IMR-90 (cell line): ENCODE results near the gene CHRD. TPM values are rescaled to one million over a fixed set of nuclear protein-coding genes. Genes with fewer than 3 reads are reported as not detected.

Source experiments
- ATAC-seq: fragments of 200-7000 bp; cut with Tn5 transposase; 2 replicates; pipeline ENCODE4 v1.9.1; 2020; ENCODE audit warnings: low read depth, mild to moderate bottlenecking, moderate library complexity
- BruUV-seq: library from RNA; stranded (reverse); fragments of 400-500 nt; replicated peaks from 2 replicates; lab custom pipeline; 2021; lab: Mats Ljungman, UMichigan
- CTCF ChIA-PET: fragments of 300-600 bp; formaldehyde crosslinking; extraction: SDS; loops from one replicate; lab custom pipeline; 2021; ENCODE audit warnings: antibody characterized with exemption; lab: Yijun Ruan, JAX
- POLR2A ChIA-PET: fragments of 300-600 bp; sonication (Branson Sonifier 250); formaldehyde crosslinking; loops from one replicate; lab custom pipeline; 2022; ENCODE audit warnings: antibody characterized with exemption; ENCODE audit not compliant: unreplicated experiment; lab: Charles Lee
- DNase-seq: peaks from one replicate; pipeline ENCODE4 v3.0.0; 2013
- H2AFZ ChIP-seq: replicated peaks from 2 replicates; pipeline ENCODE3; 2013; ENCODE audit warnings: low read length, mild to moderate bottlenecking; ENCODE audit not compliant: poor library complexity
- H2AK5ac ChIP-seq: 2 replicates; pipeline ENCODE4 v1.6.1; 2013; ENCODE audit warnings: low read depth, low read length, inconsistent platforms
- H2AK9ac ChIP-seq: replicated peaks from 2 replicates; pipeline ENCODE3; 2013; ENCODE audit warnings: mild to moderate bottlenecking, low read depth, low read length, moderate library complexity; ENCODE audit not compliant: poor library complexity
- H2BK120ac ChIP-seq: 2 replicates; pipeline ENCODE4 v1.6.1; 2013; ENCODE audit warnings: low read depth, low read length, inconsistent platforms
- H2BK15ac ChIP-seq: 3 replicates; pipeline ENCODE4 v1.6.1; 2013; ENCODE audit warnings: low read depth, low read length, inconsistent platforms
- H2BK20ac ChIP-seq: 2 replicates; pipeline ENCODE4 v1.6.1; 2013; ENCODE audit warnings: low read depth, mild to moderate bottlenecking, inconsistent platforms, low read length, moderate library complexity
- H2BK5ac ChIP-seq: 2 replicates; pipeline ENCODE4 v1.6.1; 2013; ENCODE audit warnings: mild to moderate bottlenecking, low read depth, low read length, inconsistent platforms; ENCODE audit not compliant: poor library complexity, severe bottlenecking
- H3K14ac ChIP-seq: replicated peaks from 2 replicates; pipeline ENCODE4 v1.6.1; 2013; ENCODE audit warnings: low read depth, low read length, inconsistent platforms
- H3K18ac ChIP-seq: 2 replicates; pipeline ENCODE4 v1.6.1; 2013; ENCODE audit warnings: low read depth, low read length, control low read depth
- H3K23ac ChIP-seq: 2 replicates; pipeline ENCODE4 v1.6.1; 2013; ENCODE audit warnings: low read depth, low read length, inconsistent platforms
- H3K27ac ChIP-seq: 2 replicates; pipeline ENCODE4 v1.5.1; 2013; ENCODE audit warnings: mild to moderate bottlenecking, control low read depth, low read length; ENCODE audit not compliant: insufficient read depth
- H3K27me3 ChIP-seq: 2 replicates; pipeline ENCODE4 v1.6.1; 2013; ENCODE audit warnings: low read length; ENCODE audit not compliant: control insufficient read depth, insufficient read depth
- H3K36me3 ChIP-seq: 2 replicates; pipeline ENCODE4 v1.6.1; 2013; ENCODE audit warnings: low read length, mixed read lengths; ENCODE audit not compliant: control insufficient read depth, insufficient read depth
- H3K4ac ChIP-seq: 2 replicates; pipeline ENCODE4 v1.6.1; 2013; ENCODE audit warnings: low read depth, low read length, inconsistent platforms
- H3K4me1 ChIP-seq: 2 replicates; pipeline ENCODE4 v1.6.1; 2013; ENCODE audit warnings: low read length, mixed read lengths; ENCODE audit not compliant: control insufficient read depth, insufficient read depth
- H3K4me2 ChIP-seq: 2 replicates; pipeline ENCODE4 v1.6.1; 2013; ENCODE audit warnings: low read depth, mild to moderate bottlenecking, control low read depth, low read length, moderate library complexity
- H3K4me3 ChIP-seq: 2 replicates; pipeline ENCODE4 v1.5.1; 2013; ENCODE audit warnings: low read depth, mild to moderate bottlenecking, control low read depth, low read length, moderate library complexity; ENCODE audit not compliant: insufficient read depth
- H3K56ac ChIP-seq: 2 replicates; pipeline ENCODE4 v1.6.1; 2013; ENCODE audit warnings: low read length, inconsistent platforms; ENCODE audit not compliant: insufficient read depth; ENCODE audit errors: extremely low read depth
- H3K79me1 ChIP-seq, 2 experiments: 2 replicates each; pipeline ENCODE4 v1.6.1; 2013; ENCODE audit warnings: low read length in 2 of 2, inconsistent platforms in 1 of 2, low read depth in 1 of 2
- H3K9ac ChIP-seq: 2 replicates; pipeline ENCODE4 v1.6.1; 2013; ENCODE audit warnings: low read depth, low read length, control low read depth
- H3K9me1 ChIP-seq: 2 replicates; pipeline ENCODE4 v1.6.1; 2013; ENCODE audit warnings: low read length, inconsistent platforms; ENCODE audit not compliant: insufficient read depth
- H3K9me3 ChIP-seq: 2 replicates; pipeline ENCODE4 v1.6.1; 2013; ENCODE audit warnings: low read length; ENCODE audit not compliant: control insufficient read depth, insufficient read depth
- H4K20me1 ChIP-seq: 2 replicates; pipeline ENCODE4 v1.6.1; 2013; ENCODE audit warnings: low read length, inconsistent platforms; ENCODE audit not compliant: insufficient read depth
- H4K5ac ChIP-seq: 2 replicates; pipeline ENCODE4 v1.6.1; 2013; ENCODE audit warnings: mild to moderate bottlenecking, low read depth, low read length, control low read depth
- H4K8ac ChIP-seq, 2 experiments: 2 replicates each; pipeline ENCODE4 v1.6.1; 2013; ENCODE audit warnings: low read depth in 2 of 2, low read length in 2 of 2, control low read depth in 1 of 2, inconsistent platforms in 1 of 2
- H4K91ac ChIP-seq: 2 replicates; pipeline ENCODE4 v1.6.1; 2013; ENCODE audit warnings: low read depth, low read length, inconsistent platforms; ENCODE audit not compliant: insufficient read depth
- BHLHE40 ChIP-seq: fragments of 150-350 bp; IDR thresholded peaks from 2 replicates; pipeline ENCODE4 v1.6.1; 2016; ENCODE audit warnings: mild to moderate bottlenecking, low read depth, low read length
- CEBPB ChIP-seq: IDR thresholded peaks from 2 replicates; pipeline ENCODE4 v1.6.1; 2012; ENCODE audit warnings: low read depth, low read length, improper control_type of control experiment
- CHD1 ChIP-seq: IDR thresholded peaks from 2 replicates; pipeline ENCODE4 v1.6.1; 2012; ENCODE audit warnings: low read depth, low read length, improper control_type of control experiment
- FOS ChIP-seq: fragments of 150-350 bp; IDR thresholded peaks from 2 replicates; pipeline ENCODE4 v1.6.1; 2016; ENCODE audit warnings: low read depth, low read length
- MAFK ChIP-seq: IDR thresholded peaks from 2 replicates; pipeline ENCODE4 v1.6.1; 2012; ENCODE audit warnings: low read depth, low read length, improper control_type of control experiment
- MAZ ChIP-seq: IDR thresholded peaks from 2 replicates; pipeline ENCODE4 v1.6.1; 2012; ENCODE audit warnings: low read depth, mild to moderate bottlenecking, low read length, improper control_type of control experiment, moderate library complexity, borderline replicate concordance
- MXI1 ChIP-seq: IDR thresholded peaks from 2 replicates; pipeline ENCODE4 v1.6.1; 2012; ENCODE audit warnings: low read depth, mild to moderate bottlenecking, low read length, moderate library complexity, borderline replicate concordance
- NFE2L2 ChIP-seq: fragments of 150-350 bp; IDR thresholded peaks from 2 replicates; pipeline ENCODE4 v1.6.1; 2016; ENCODE audit warnings: low read depth, mild to moderate bottlenecking, low read length
- POLR2A ChIP-seq: IDR thresholded peaks from 2 replicates; pipeline ENCODE4 v1.6.1; 2012; ENCODE audit warnings: mild to moderate bottlenecking, low read depth, low read length
- RAD21 ChIP-seq: IDR thresholded peaks from 2 replicates; pipeline ENCODE4 v1.6.1; 2012; ENCODE audit warnings: low read length, improper control_type of control experiment
- RCOR1 ChIP-seq: IDR thresholded peaks from 2 replicates; pipeline ENCODE4 v1.6.1; 2012; ENCODE audit warnings: mild to moderate bottlenecking, low read length, improper control_type of control experiment; ENCODE audit not compliant: insufficient replicate concordance
- RFX5 ChIP-seq: IDR thresholded peaks from 2 replicates; pipeline ENCODE4 v1.8.0; 2012; ENCODE audit warnings: low read depth, mild to moderate bottlenecking, low read length, moderate library complexity
- SMC3 ChIP-seq: fragments of 150-350 bp; IDR thresholded peaks from 2 replicates; pipeline ENCODE4 v1.6.1; 2016; ENCODE audit warnings: low read depth, mild to moderate bottlenecking, antibody characterized with exemption, low read length, moderate library complexity
- WGBS, 2 experiments: methylation state at CpG; one replicate each; pipeline versions ENCODE4 v1.1.5 to v1.1.7; 2013; ENCODE audit warnings: missing lambda C conversion rate in 2 of 2; ENCODE audit not compliant: insufficient read length in 1 of 2; ENCODE audit errors: extremely low coverage in 2 of 2; 5-methylcytosine and 5-hydroxymethylcytosine counted together
- dilution Hi-C: fragments of 300-500 bp; cut with HindIII; formaldehyde crosslinking; loops from one replicate; pipeline ENCODE4 v1.14.3; 2018; ENCODE audit warnings: low sequenced_read_pairs; ENCODE audit not compliant: unreplicated experiment
- in situ Hi-C: fragments of 300-500 bp; cut with MboI; formaldehyde crosslinking; loops from 3 replicates; pipeline ENCODE4 v1.14.3; 2019; ENCODE audit warnings: low sequenced_read_pairs, inconsistent platforms, mixed read lengths
- intact Hi-C: fragments of 100-400 bp; cut with micrococcal nuclease; formaldehyde crosslinking; loops from 2 replicates; pipeline ENCODE4 v1.10.0; 2022
- polyA plus RNA-seq, 3 experiments: library from polyadenylated mRNA; depleted of rRNA; stranded (reverse); fragments of >200 nt; gene quantifications; 2 replicates each; pipeline ENCODE4 v1.2.3, GENCODE V29; 2012; ENCODE audit warnings: low replicate concordance in 1 of 3
- total RNA-seq: library from RNA; depleted of rRNA; stranded (reverse); fragments of >200 nt; gene quantifications from 2 replicates; pipeline ENCODE4 v1.2.3, GENCODE V29; 2012
- TF ChIP-seq, protein P1 (sequence below): fragments of 150-350 bp; IDR thresholded peaks from 2 replicates; pipeline ENCODE4 v1.6.1; 2017; ENCODE audit warnings: mild to moderate bottlenecking, antibody characterized with exemption, low read length, low read depth
- TF ChIP-seq, protein P2 (sequence below): fragments of 150-350 bp; IDR thresholded peaks from 2 replicates; pipeline ENCODE4 v1.6.1; 2016; ENCODE audit warnings: low read depth, mild to moderate bottlenecking, low read length, moderate library complexity, borderline replicate concordance
- TF ChIP-seq, protein P3 (sequence below): conservative IDR thresholded peaks from 2 replicates; pipeline ENCODE4 v1.5.1; 2012; ENCODE audit warnings: mild to moderate bottlenecking, low read depth, low read length, improper control_type of control experiment

The CHRD gene
- total and polyA plus RNA-seq, 2 of the 4 experiments (the other 2 are of a cell fraction), result under 0.01 to 0.09 TPM

DNA sequence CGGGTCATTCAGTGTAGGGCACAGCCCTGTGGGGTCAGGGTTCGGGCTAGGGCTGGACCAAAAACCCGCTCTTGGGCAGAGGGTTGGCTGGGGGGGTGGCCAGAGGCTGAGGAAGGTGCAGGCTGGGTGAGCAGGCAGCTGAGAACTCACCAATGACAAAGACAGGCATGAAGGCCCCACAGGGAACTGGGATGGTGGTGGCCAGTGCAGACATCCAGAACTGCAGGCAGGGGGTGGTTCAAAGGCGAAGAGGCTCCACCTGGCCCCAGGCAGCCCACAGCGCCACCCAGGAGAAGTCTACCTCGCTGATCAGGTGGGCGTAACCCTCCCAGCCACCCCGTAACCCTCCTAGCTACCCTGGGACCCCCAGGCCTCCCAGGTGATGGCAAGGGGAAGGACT is 25.1 kb upstream of the CHRD start:
- Histone ChIP-seq H3K4me2 (no peak overlapping the region), H2AK9ac (peak overlapping the region; percentile 53), H3K9me1 (peaks cover 9% of the 10 kb centered on the region; the same call in 1 of the 2 replicates), H3K4ac (no peak overlapping the region), H2BK5ac (no peak overlapping the region), H2BK15ac (no peak overlapping the region), H3K36me3 (peaks cover 22% of the 10 kb centered on the region), H2AK5ac (no peak overlapping the region), H3K27me3 (no peaks in the 10 kb centered on the region), H2AFZ (peak overlapping the region; percentile 49), H4K8ac (no peak overlapping the region), H3K14ac (no peak overlapping the region), H3K9me3 (no peaks in the 10 kb centered on the region), H3K27ac (no peak overlapping the region), H3K56ac (no peak overlapping the region), H4K5ac (no peak overlapping the region), H4K91ac (no peak overlapping the region), H3K18ac (no peak overlapping the region), H3K79me1 (no peaks in the 10 kb centered on the region), H3K4me1 (no peaks in the 10 kb centered on the region), H2BK20ac (no peak overlapping the region), H4K20me1 (no peaks in the 10 kb centered on the region; the same call in 1 of the 2 replicates), H3K4me3 (no peak overlapping the region), H3K23ac (no peak overlapping the region), H3K9ac (no peak overlapping the region), H2BK120ac (no peak overlapping the region)
- DNase-seq (no peak), ATAC-seq (no peak)
- in situ Hi-C loops (no loop called here), intact Hi-C loops (no loop called here), dilution Hi-C loops (loop anchor here (25.0 kb wide), 1 partner anchor 183 kb away; no protein-coding TSS in a partner anchor)
- CTCF ChIA-PET, result interaction anchor here (0.5 kb wide), 1 partner anchor 14 kb away, joined by 3 read pairs; no protein-coding TSS in a partner anchor
- POLR2A ChIA-PET, result no interaction called here
- no TSS peak for BruUV-seq
- 67% methylated on average over 3 of the region's 8 CpGs; no CpG with 5 or more reads in 1 of the 2 experiments for WGBS, 2 experiments
- no peak for TF ChIP-seq RCOR1
- TF ChIP-seq, protein P1, sequence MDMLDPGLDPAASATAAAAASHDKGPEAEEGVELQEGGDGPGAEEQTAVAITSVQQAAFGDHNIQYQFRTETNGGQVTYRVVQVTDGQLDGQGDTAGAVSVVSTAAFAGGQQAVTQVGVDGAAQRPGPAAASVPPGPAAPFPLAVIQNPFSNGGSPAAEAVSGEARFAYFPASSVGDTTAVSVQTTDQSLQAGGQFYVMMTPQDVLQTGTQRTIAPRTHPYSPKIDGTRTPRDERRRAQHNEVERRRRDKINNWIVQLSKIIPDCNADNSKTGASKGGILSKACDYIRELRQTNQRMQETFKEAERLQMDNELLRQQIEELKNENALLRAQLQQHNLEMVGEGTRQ, result no peak
- TF ChIP-seq, protein P2, sequence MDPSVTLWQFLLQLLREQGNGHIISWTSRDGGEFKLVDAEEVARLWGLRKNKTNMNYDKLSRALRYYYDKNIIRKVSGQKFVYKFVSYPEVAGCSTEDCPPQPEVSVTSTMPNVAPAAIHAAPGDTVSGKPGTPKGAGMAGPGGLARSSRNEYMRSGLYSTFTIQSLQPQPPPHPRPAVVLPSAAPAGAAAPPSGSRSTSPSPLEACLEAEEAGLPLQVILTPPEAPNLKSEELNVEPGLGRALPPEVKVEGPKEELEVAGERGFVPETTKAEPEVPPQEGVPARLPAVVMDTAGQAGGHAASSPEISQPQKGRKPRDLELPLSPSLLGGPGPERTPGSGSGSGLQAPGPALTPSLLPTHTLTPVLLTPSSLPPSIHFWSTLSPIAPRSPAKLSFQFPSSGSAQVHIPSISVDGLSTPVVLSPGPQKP, result no peak
- TF ChIP-seq MXI1, result no peak
- TF ChIP-seq POLR2A, result no peak
- TF ChIP-seq CEBPB, result no peak
- no peak for TF ChIP-seq MAZ
- TF ChIP-seq, protein P3, sequence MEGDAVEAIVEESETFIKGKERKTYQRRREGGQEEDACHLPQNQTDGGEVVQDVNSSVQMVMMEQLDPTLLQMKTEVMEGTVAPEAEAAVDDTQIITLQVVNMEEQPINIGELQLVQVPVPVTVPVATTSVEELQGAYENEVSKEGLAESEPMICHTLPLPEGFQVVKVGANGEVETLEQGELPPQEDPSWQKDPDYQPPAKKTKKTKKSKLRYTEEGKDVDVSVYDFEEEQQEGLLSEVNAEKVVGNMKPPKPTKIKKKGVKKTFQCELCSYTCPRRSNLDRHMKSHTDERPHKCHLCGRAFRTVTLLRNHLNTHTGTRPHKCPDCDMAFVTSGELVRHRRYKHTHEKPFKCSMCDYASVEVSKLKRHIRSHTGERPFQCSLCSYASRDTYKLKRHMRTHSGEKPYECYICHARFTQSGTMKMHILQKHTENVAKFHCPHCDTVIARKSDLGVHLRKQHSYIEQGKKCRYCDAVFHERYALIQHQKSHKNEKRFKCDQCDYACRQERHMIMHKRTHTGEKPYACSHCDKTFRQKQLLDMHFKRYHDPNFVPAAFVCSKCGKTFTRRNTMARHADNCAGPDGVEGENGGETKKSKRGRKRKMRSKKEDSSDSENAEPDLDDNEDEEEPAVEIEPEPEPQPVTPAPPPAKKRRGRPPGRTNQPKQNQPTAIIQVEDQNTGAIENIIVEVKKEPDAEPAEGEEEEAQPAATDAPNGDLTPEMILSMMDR, result no peak
- TF ChIP-seq SMC3, result no peak
- no peak for TF ChIP-seq RFX5
- no peak for TF ChIP-seq FOS
- TF ChIP-seq RAD21, result no peak
- TF ChIP-seq NFE2L2, result no peak
- TF ChIP-seq CHD1, result no peak
- no peak for TF ChIP-seq BHLHE40
- TF ChIP-seq MAFK, result no peak
